ENCODE data around the gene RALGAPA2. TPM values are rescaled to one million over a fixed set of nuclear protein-coding genes. Genes with fewer than 3 reads are reported as not detected.

Gene RALGAPA2
- total and polyA plus RNA-seq, 9 donors, result 8.4 to 31.7 (median 19.9) TPM

- no peaks in the 10 kb centered on the region for H3K36me3 ChIP-seq
- no peaks in the 10 kb centered on the region for H3K4me1 ChIP-seq (ENCODE audit: insufficient read depth)
- TF ChIP-seq CTCF (IDR thresholded peaks at IDR 0.05) (no peak), EP300 (IDR thresholded peaks at IDR 0.05) (no peak), POLR2A (IDR thresholded peaks at IDR 0.05) (no peak)
- intact Hi-C loops (cut with DNase I), result no loop called here
- H3K27me3 ChIP-seq, result no peaks in the 10 kb centered on the region
- no peak for DNase-seq
- no peaks in the 10 kb centered on the region for H3K9me3 ChIP-seq
- H3K27ac ChIP-seq, result no peak overlapping the region
- WGBS, 3 donors, result 91 to 94% (median 93%) methylated on average over 9 of the region's 9 CpGs
- H3K4me3 ChIP-seq, result no peak overlapping the region
Observed at GRCh38 chr20:20495729-20496503, 216.5 kb downstream of the RALGAPA2 start.

GRCh38 chr20:20493701-20494100 is 218.7 kb downstream of the RALGAPA2 start:
- intact Hi-C loops (cut with DNase I), result no loop called here
- 97 to 98% (median 97%) methylated on average over 2 of the region's 2 CpGs for WGBS, 3 donors
- no peaks in the 10 kb centered on the region for H3K4me1 ChIP-seq (ENCODE audit: insufficient read depth)
- DNase-seq, result no peak
- H3K36me3 ChIP-seq, result no peaks in the 10 kb centered on the region
- no peaks in the 10 kb centered on the region for H3K9me3 ChIP-seq
- TF ChIP-seq CTCF (IDR thresholded peaks at IDR 0.05) (no peak), EP300 (IDR thresholded peaks at IDR 0.05) (no peak), POLR2A (IDR thresholded peaks at IDR 0.05) (no peak)
- H3K27me3 ChIP-seq, result no peaks in the 10 kb centered on the region
- no peak overlapping the region for H3K4me3 ChIP-seq
- no peak overlapping the region for H3K27ac ChIP-seq

GRCh38 chr20:20492521-20493332 is 219.7 kb downstream of the RALGAPA2 start:
- WGBS, 3 donors, result 83 to 89% (median 83%) methylated on average over 14 of the region's 14 CpGs
- H3K4me3 ChIP-seq, result no peak overlapping the region
- intact Hi-C loops (cut with DNase I), result no loop called here
- H3K36me3 ChIP-seq, result no peaks in the 10 kb centered on the region
- H3K27ac ChIP-seq, result no peak overlapping the region
- no peaks in the 10 kb centered on the region for H3K27me3 ChIP-seq
- DNase-seq, result no peak
- no peaks in the 10 kb centered on the region for H3K4me1 ChIP-seq (ENCODE audit: insufficient read depth)
- no peaks in the 10 kb centered on the region for H3K9me3 ChIP-seq
- TF ChIP-seq CTCF (IDR thresholded peaks at IDR 0.05), result no peak
- TF ChIP-seq POLR2A (IDR thresholded peaks at IDR 0.05), result no peak
- TF ChIP-seq EP300 (IDR thresholded peaks at IDR 0.05), result no peak

- WGBS, 3 donors, result 95 to 97% (median 96%) methylated on average over 5 of the region's 5 CpGs
- no peak overlapping the region for H3K4me3 ChIP-seq
- no peak overlapping the region for H3K27ac ChIP-seq
- no peaks in the 10 kb centered on the region for H3K4me1 ChIP-seq (ENCODE audit: insufficient read depth)
- DNase-seq, result no peak
- no peaks in the 10 kb centered on the region for H3K36me3 ChIP-seq
- no peaks in the 10 kb centered on the region for H3K27me3 ChIP-seq
- TF ChIP-seq EP300 (IDR thresholded peaks at IDR 0.05) (no peak), CTCF (IDR thresholded peaks at IDR 0.05) (no peak), POLR2A (IDR thresholded peaks at IDR 0.05) (no peak)
- no peaks in the 10 kb centered on the region for H3K9me3 ChIP-seq
- intact Hi-C loops (cut with DNase I), result no loop called here
Observed at GRCh38 chr20:20491784-20492264, 220.6 kb downstream of the RALGAPA2 start.

All from ovary (tissue), 9 donors.